ENCODE results near the gene MAP4K4. TPM values are rescaled to one million over a fixed set of nuclear protein-coding genes. Genes with fewer than 3 reads are reported as not detected.

MAP4K4 gene
- total RNA-seq, 4 donors from 2014 or later, result 29.6 to 56.6 (median 38.2) TPM

- peaks cover 38% of the 10 kb centered on the region for H3K4me1 ChIP-seq
- H3K4me3 ChIP-seq, result no peak overlapping the region
- 91% methylated on average over 4 of the region's 4 CpGs for WGBS
- no peak overlapping the region for H3K27ac ChIP-seq
- no peaks in the 10 kb centered on the region for H3K36me3 ChIP-seq
- no peak for DNase-seq (ENCODE audit: low spot score in 2 of 2)
- no peak for TF ChIP-seq CTCF (IDR thresholded peaks at IDR 0.05)
- no peak for TF ChIP-seq POLR2AphosphoS5 (IDR thresholded peaks at IDR 0.05)
- TF ChIP-seq EP300 (IDR thresholded peaks at IDR 0.05), result no peak
- TF ChIP-seq POLR2A (IDR thresholded peaks at IDR 0.05), result no peak
- no peaks in the 10 kb centered on the region for H3K9me3 ChIP-seq
- H3K27me3 ChIP-seq, result no peaks in the 10 kb centered on the region
These were observed 97.5 kb downstream of the MAP4K4 start for GRCh38 chr2:101795033-101795432.

GRCh38 chr2:101796825-101797600 lies 99.5 kb downstream of the MAP4K4 start:
- WGBS, result 83% methylated on average over 7 of the region's 7 CpGs
- TF ChIP-seq POLR2AphosphoS5 (IDR thresholded peaks at IDR 0.05) (no peak), POLR2A (IDR thresholded peaks at IDR 0.05) (no peak), EP300 (IDR thresholded peaks at IDR 0.05) (no peak), CTCF (IDR thresholded peaks at IDR 0.05) (no peak)
- Histone ChIP-seq H3K4me1 (peaks cover 27% of the 10 kb centered on the region), H3K9me3 (no peaks in the 10 kb centered on the region), H3K36me3 (no peaks in the 10 kb centered on the region), H3K27ac (no peak overlapping the region), H3K27me3 (no peaks in the 10 kb centered on the region), H3K4me3 (no peak overlapping the region)
- DNase-seq (ENCODE audit: low spot score in 2 of 2), result no peak

GRCh38 chr2:101801496-101801895 lies 104.0 kb downstream of the MAP4K4 start:
- no peak overlapping the region for H3K27ac ChIP-seq
- DNase-seq (ENCODE audit: low spot score in 2 of 2), result no peak
- peaks cover 36% of the 10 kb centered on the region for H3K4me1 ChIP-seq
- no peaks in the 10 kb centered on the region for H3K9me3 ChIP-seq
- no peaks in the 10 kb centered on the region for H3K36me3 ChIP-seq
- no peaks in the 10 kb centered on the region for H3K27me3 ChIP-seq
- WGBS, result 97% methylated on average over 3 of the region's 3 CpGs
- no peak overlapping the region for H3K4me3 ChIP-seq
- no peak for TF ChIP-seq POLR2A (IDR thresholded peaks at IDR 0.05)
- TF ChIP-seq POLR2AphosphoS5 (IDR thresholded peaks at IDR 0.05), result no peak
- TF ChIP-seq EP300 (IDR thresholded peaks at IDR 0.05), result no peak

- no peak for DNase-seq (ENCODE audit: low spot score in 2 of 2)
- Histone ChIP-seq H3K27ac (no peak overlapping the region), H3K36me3 (no peaks in the 10 kb centered on the region), H3K4me3 (no peak overlapping the region), H3K27me3 (no peaks in the 10 kb centered on the region), H3K9me3 (no peaks in the 10 kb centered on the region), H3K4me1 (peaks cover 45% of the 10 kb centered on the region)
- TF ChIP-seq EP300 (IDR thresholded peaks at IDR 0.05) (no peak), POLR2A (IDR thresholded peaks at IDR 0.05) (no peak), CTCF (IDR thresholded peaks at IDR 0.05) (no peak), POLR2AphosphoS5 (IDR thresholded peaks at IDR 0.05) (no peak)
- 71% methylated on average over 5 of the region's 5 CpGs for WGBS
These were observed 104.8 kb downstream of the MAP4K4 start for GRCh38 chr2:101802329-101802728.

- H3K4me3 ChIP-seq, result no peak overlapping the region
- WGBS, result 91% methylated on average over 1 of the region's 1 CpG
- peaks cover 48% of the 10 kb centered on the region for H3K4me1 ChIP-seq
- H3K27ac ChIP-seq, result no peak overlapping the region
- H3K9me3 ChIP-seq, result no peaks in the 10 kb centered on the region
- no peaks in the 10 kb centered on the region for H3K27me3 ChIP-seq
- no peaks in the 10 kb centered on the region for H3K36me3 ChIP-seq
- no peak for TF ChIP-seq POLR2AphosphoS5 (IDR thresholded peaks at IDR 0.05)
- no peak for TF ChIP-seq CTCF (IDR thresholded peaks at IDR 0.05)
- no peak for TF ChIP-seq POLR2A (IDR thresholded peaks at IDR 0.05)
- TF ChIP-seq EP300 (IDR thresholded peaks at IDR 0.05), result no peak
- no peak for DNase-seq (ENCODE audit: low spot score in 2 of 2)
These were observed 105.6 kb downstream of the MAP4K4 start for GRCh38 chr2:101803128-101803527.

Data from suprapubic skin (tissue), 4 donors.